K562 (cell line): ENCODE results near the gene RNF213. TPM values are rescaled to one million over a fixed set of nuclear protein-coding genes. Genes with fewer than 3 reads are reported as not detected.

ENCODE experiments used
- ATAC-seq: fragments of 200-7000 bp; cut with Tn5 transposase; 3 replicates; pipeline ENCODE4 v1.9.1; 2020; ENCODE audit warnings: moderate library complexity
- BruUV-seq: library from RNA; stranded (reverse); fragments of 400-500 nt; replicated peaks from 2 replicates; lab custom pipeline; 2021; lab: Mats Ljungman, UMichigan
- CTCF ChIA-PET: fragments of 300-600 bp; formaldehyde crosslinking; extraction: SDS; loops from one replicate; lab custom pipeline; 2021; ENCODE audit warnings: low intra/inter-chr PET ratio; lab: Yijun Ruan, JAX
- POLR2A ChIA-PET: fragments of 300-600, 350-650 bp; sonication (Branson Sonifier 250); formaldehyde crosslinking; extraction: SDS; loops from one replicate; lab custom pipeline; 2021; ENCODE audit warnings: antibody characterized with exemption, inconsistent platforms; lab: Yijun Ruan, JAX
- DNase-seq, 4 experiments: peaks; one replicate each; pipeline versions ENCODE4 v3.0.0 to v3.0.0-alpha.2; 2011 to 2018; ENCODE audit warnings: low spot score in 3 of 4, mixed read lengths in 3 of 4; ENCODE audit errors: extremely low read depth in 1 of 4
- FAIRE-seq: peaks from 2 replicates; lab custom pipeline; 2011; peaks lifted over from hg19 to GRCh38; lab: Jason Lieb, UNC
- H2AFZ ChIP-seq: 2 replicates; pipeline ENCODE4 v1.6.0; 2011; ENCODE audit warnings: low read depth, low read length, control low read depth, inconsistent platforms
- H3K27ac ChIP-seq: fragments of 200-600 bp; 3 replicates; pipeline ENCODE4 v1.8.0; 2011; ENCODE audit warnings: low read depth, mild to moderate bottlenecking, control low read depth, inconsistent platforms, low read length, moderate library complexity, mixed read lengths; ENCODE audit errors: extremely low read depth
- H3K27me3 ChIP-seq, 2 experiments: fragments of 300-600 bp in 1 of 2; 2 replicates in 1 of 2; 3 replicates in 1 of 2; pipeline versions ENCODE4 v1.6.0 to v1.8.0; 2011; ENCODE audit warnings: inconsistent platforms in 2 of 2, low read length in 2 of 2, mild to moderate bottlenecking in 1 of 2, mixed read lengths in 1 of 2, moderate library complexity in 1 of 2; ENCODE audit not compliant: control insufficient read depth in 2 of 2, insufficient read depth in 2 of 2
- H3K36me3 ChIP-seq: fragments of 300-600 bp; 3 replicates; pipeline ENCODE4 v1.8.0; 2011; ENCODE audit warnings: mild to moderate bottlenecking, low read length, inconsistent platforms; ENCODE audit not compliant: control insufficient read depth, insufficient read depth
- H3K4me1 ChIP-seq, 2 experiments: fragments of 200-600 bp in 1 of 2; replicated peaks in 1 of 2; 2 replicates in 1 of 2; 3 replicates in 1 of 2; pipeline versions ENCODE4 v1.5.1 to v1.8.0; 2011; ENCODE audit warnings: inconsistent platforms in 2 of 2, low read length in 2 of 2, mild to moderate bottlenecking in 1 of 2, mixed read lengths in 1 of 2, moderate library complexity in 1 of 2; ENCODE audit not compliant: control insufficient read depth in 2 of 2, insufficient read depth in 2 of 2
- H3K4me2 ChIP-seq: 2 replicates; pipeline ENCODE4 v1.6.1; 2011; ENCODE audit warnings: low read length, control low read depth, inconsistent platforms, mixed read lengths; ENCODE audit not compliant: insufficient read depth
- H3K4me3 ChIP-seq: fragments of 200-600 bp; sonication (generic), shearing (Covaris generic); 2 replicates; pipeline ENCODE4 v1.5.1; 2016; ENCODE audit warnings: control low read depth, inconsistent platforms
- H3K79me2 ChIP-seq: fragments of 200-600 bp; 3 replicates; pipeline ENCODE4 v1.8.0; 2011; ENCODE audit warnings: low read length, inconsistent platforms; ENCODE audit not compliant: control insufficient read depth, insufficient read depth
- H3K9ac ChIP-seq, 2 experiments: 2 replicates each; pipeline versions ENCODE4 v1.6.0 to v1.6.1; 2011; ENCODE audit warnings: low read depth in 2 of 2, low read length in 2 of 2, control low read depth in 1 of 2, inconsistent platforms in 1 of 2, mild to moderate bottlenecking in 1 of 2, mixed read lengths in 1 of 2; ENCODE audit not compliant: insufficient read depth in 1 of 2
- H3K9me1 ChIP-seq: one replicate; pipeline ENCODE4 v1.6.0; 2011; ENCODE audit warnings: inconsistent platforms, mild to moderate bottlenecking, low read length, moderate library complexity; ENCODE audit not compliant: control insufficient read depth, insufficient read depth
- H3K9me3 ChIP-seq: replicated peaks from 2 replicates; pipeline ENCODE4 v1.5.1; 2011; ENCODE audit warnings: low read depth, low read length, inconsistent platforms; ENCODE audit not compliant: control insufficient read depth, insufficient read depth
- H4K20me1 ChIP-seq: replicated peaks from 2 replicates; pipeline ENCODE4 v1.6.1; 2011; ENCODE audit warnings: low read length, inconsistent platforms, mixed read lengths; ENCODE audit not compliant: control insufficient read depth, insufficient read depth
- HCFC1 ChIP-seq: IDR thresholded peaks from 2 replicates; pipeline ENCODE4 v1.6.1; 2012; ENCODE audit warnings: low read depth, low read length, improper control_type of control experiment
- NCOA2 ChIP-seq, 2 experiments: fragments of 450-650 bp; IDR thresholded peaks; 2 replicates each; pipeline ENCODE4 v1.6.1; 2018; ENCODE audit warnings: mild to moderate bottlenecking in 2 of 2, moderate library complexity in 1 of 2; ENCODE audit not compliant: partially characterized antibody in 2 of 2
- NFE2L1 ChIP-seq: fragments of 450-650 bp; IDR thresholded peaks from 2 replicates; pipeline ENCODE4 v1.6.1; 2016; ENCODE audit warnings: missing genetic modification characterization, low read depth, mild to moderate bottlenecking, missing compliant biosample characterization, moderate library complexity, borderline replicate concordance
- PHB2 ChIP-seq: fragments of 450-650 bp; IDR thresholded peaks from 2 replicates; pipeline ENCODE4 v1.6.1; 2017; ENCODE audit warnings: low read depth
- POLR2G ChIP-seq: fragments of 200-400 bp; formaldehyde crosslinking; IDR thresholded peaks from 2 replicates; pipeline ENCODE4 v1.6.1; 2017; ENCODE audit warnings: low read depth, mild to moderate bottlenecking, antibody characterized with exemption, low read length, moderate library complexity
- PYGO2 ChIP-seq: fragments of 450-650 bp; IDR thresholded peaks from 2 replicates; pipeline ENCODE4 v1.6.1; 2016; ENCODE audit warnings: mild to moderate bottlenecking, missing genetic modification characterization, moderate library complexity, missing compliant biosample characterization
- WGBS: fragments of 100-300 bp; shearing (Covaris generic); methylation state at CpG from one replicate; pipeline ENCODE4 v1.1.6; 2016; ENCODE audit warnings: low coverage, mixed read lengths; ENCODE audit not compliant: insufficient coverage; ENCODE audit errors: missing lambda C conversion rate; 5-methylcytosine and 5-hydroxymethylcytosine counted together
- in situ Hi-C: fragments of 300-500 bp; cut with MboI; formaldehyde crosslinking; loops from 4 replicates; pipeline ENCODE4 v1.15.0; 2018; ENCODE audit warnings: inconsistent platforms, mixed read lengths
- intact Hi-C: fragments of 100-400 bp; cut with micrococcal nuclease; formaldehyde crosslinking; loops from 2 replicates; pipeline ENCODE4 v1.14.2; 2022
- polyA plus RNA-seq, 8 experiments: library from polyadenylated mRNA; depleted of rRNA in 4 of 8; stranded (reverse) in 5 of 8; unstranded in 3 of 8; fragments of >200 nt; fragmentation: Nextera tagmentation in 2 of 8; fragmentation: Illumina TruSeq in 1 of 8; extraction: Ambion mirVana in 2 of 8; extraction: Trizol in 1 of 8; gene quantifications; 2 replicates each; pipeline versions ENCODE4 v1.2.1 to v1.2.3, GENCODE V29; 2011 to 2014; ENCODE audit warnings: inconsistent platforms in 1 of 8, missing spikeins in 1 of 8
- total RNA-seq, 7 experiments: library from RNA; depleted of rRNA in 6 of 7; stranded (reverse); fragments of >200 nt in 6 of 7; fragmentation: Illumina TruSeq in 2 of 7; extraction: Trizol in 2 of 7; gene quantifications; 2 replicates each; pipeline versions ENCODE4 v1.2.1 to v1.2.3, GENCODE V29; 2011 to 2021; ENCODE audit warnings: low replicate concordance in 1 of 7
- TF ChIP-seq, protein P1 (sequence below): fragments of 250-450 bp; sonication (Bioruptor Pico); IDR thresholded peaks from 2 replicates; pipeline ENCODE4 v1.8.0; 2021; ENCODE audit warnings: moderate library complexity, mild to moderate bottlenecking, inconsistent platforms
- TF ChIP-seq, protein P2 (sequence below): sonication (generic); formaldehyde crosslinking; IDR thresholded peaks from 2 replicates; pipeline ENCODE4 v1.9.0; 2022; ENCODE audit warnings: mild to moderate bottlenecking, missing genetic modification reagents

RNF213 gene
- total and polyA plus RNA-seq, 9 of the 15 experiments (the other 6 are each of a cell fraction or from before 2014, with no cell fraction given), result 5.3 to 33.6 (median 17.9) TPM

- TF ChIP-seq NCOA2 (IDR thresholded peaks at IDR 0.05; ENCODE audit: partially characterized antibody in 2 of 2) (no peak), HCFC1 (no peak), PYGO2 (tag) (no peak)
Observed at GRCh38 chr17:80365983-80366382, 105.3 kb downstream of the RNF213 start (continued).

GRCh38 chr17:80367503-80367902 lies 106.9 kb downstream of the RNF213 start:
- DNase-seq (no peak), ATAC-seq (no peak), FAIRE-seq (no peak)
- Histone ChIP-seq H3K36me3 (peaks cover 76% of the 10 kb centered on the region; the same call in 2 of the 3 replicates), H4K20me1 (no peaks in the 10 kb centered on the region), H3K4me2 (no peak overlapping the region), H3K9me1 (peaks cover under 1% of the 10 kb centered on the region), H2AFZ (no peak overlapping the region), H3K27me3 (no peaks in the 10 kb centered on the region), H3K4me1 (peaks cover 4 to 12% of the 10 kb centered on the region in 2 experiments; a peak in 4 of 5 replicates), H3K27ac (no peak overlapping the region), H3K9me3 (no peaks in the 10 kb centered on the region), H3K9ac (peak overlapping the region in 1 of 2 experiments; percentile 4; a peak in 1 of 4 replicates), H3K79me2 (no peaks in the 10 kb centered on the region), H3K4me3 (no peak overlapping the region)
- CTCF ChIA-PET, result no interaction called here
- POLR2A ChIA-PET, result no interaction called here
- TF ChIP-seq, protein P1, sequence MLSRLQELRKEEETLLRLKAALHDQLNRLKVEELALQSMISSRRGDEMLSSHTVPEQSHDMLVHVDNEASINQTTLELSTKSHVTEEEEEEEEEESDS (CRISPR knock-in tag), result no peak
- TF ChIP-seq POLR2G, result 0 out of 2 replicates have a peak, but pooled peaks have one; percentile 19
- TF ChIP-seq, protein P2, sequence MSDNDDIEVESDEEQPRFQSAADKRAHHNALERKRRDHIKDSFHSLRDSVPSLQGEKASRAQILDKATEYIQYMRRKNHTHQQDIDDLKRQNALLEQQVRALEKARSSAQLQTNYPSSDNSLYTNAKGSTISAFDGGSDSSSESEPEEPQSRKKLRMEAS (CRISPR knock-in tag), result no peak
- TF ChIP-seq NFE2L1 (tag), result no peak
- TF ChIP-seq PHB2, result no peak
- intact Hi-C loops, result no loop called here
- in situ Hi-C loops, result no loop called here
- BruUV-seq, result no TSS peak
- 88% methylated on average over 16 of the region's 17 CpGs for WGBS
